Lower leg skin (tissue), 4 donors: ENCODE data around the gene SLC13A2. TPM values are rescaled to one million over a fixed set of nuclear protein-coding genes. Genes with fewer than 3 reads are reported as not detected.

Source experiments
- DNase-seq, 2 donors: peaks; one replicate each; pipeline ENCODE4 v3.0.0-alpha.2; 2019; ENCODE audit warnings: low spot score in 2 of 2
- H3K4me3 ChIP-seq: fragments of 200-600 bp; sonication (generic); 2 replicates; pipeline ENCODE4 v1.5.1; 2017; ENCODE audit warnings: mild to moderate bottlenecking, low read depth; ENCODE audit not compliant: poor library complexity, severe bottlenecking
- CTCF ChIP-seq, 3 donors: fragments of 450-650 bp; IDR thresholded peaks; one replicate each; pipeline ENCODE4 v1.5.1; 2016; ENCODE audit warnings: antibody characterized with exemption in 3 of 3, mild to moderate bottlenecking in 3 of 3, moderate library complexity in 2 of 3
- POLR2A ChIP-seq, 2 donors: fragments of 450-650 bp; IDR thresholded peaks; one replicate each; pipeline ENCODE4 v1.6.1; 2016 to 2017; ENCODE audit warnings: antibody characterized with exemption in 2 of 2, mild to moderate bottlenecking in 1 of 2, moderate library complexity in 1 of 2
- WGBS, 2 donors: methylation state at CpG; one replicate each; pipeline ENCODE4 v1.1.5; 2018; 5-methylcytosine and 5-hydroxymethylcytosine counted together
- intact Hi-C: fragments of 100-400 bp; cut with DNase I; formaldehyde crosslinking; loops from one replicate; pipeline ENCODE4 v1.15.0; 2023; ENCODE audit warnings: low total_unique reads
- total RNA-seq, 4 donors: library from RNA; depleted of rRNA; stranded (reverse); fragments of >200 nt; gene quantifications; one replicate each; pipeline ENCODE4 v1.1.0, GENCODE V29; 2016

Gene SLC13A2
- total RNA-seq, 4 donors from 2014 or later: 1.2 to 13.2 (median 9.8) TPM

GRCh38 chr17:28474111-28474531, 677 bp downstream of the SLC13A2 start:
- TF ChIP-seq POLR2A (IDR thresholded peaks at IDR 0.05) (no peak), CTCF (IDR thresholded peaks at IDR 0.05) (no peak)
- no peak for DNase-seq
- H3K4me3 ChIP-seq: no peak overlapping the region
- 77 to 81% methylated on average over 7 of the region's 7 CpGs for WGBS, 2 donors
- intact Hi-C loops: no loop called here

- H3K4me3 ChIP-seq: no peak overlapping the region
- WGBS, 2 donors: 59 to 60% methylated on average over 9 of the region's 9 CpGs
- no peak for DNase-seq
- TF ChIP-seq POLR2A (IDR thresholded peaks at IDR 0.05) (no peak), CTCF (IDR thresholded peaks at IDR 0.05) (no peak)
- intact Hi-C loops: no loop called here
Measured at GRCh38 chr17:28475151-28475900, 1.9 kb downstream of the SLC13A2 start.

DNA sequence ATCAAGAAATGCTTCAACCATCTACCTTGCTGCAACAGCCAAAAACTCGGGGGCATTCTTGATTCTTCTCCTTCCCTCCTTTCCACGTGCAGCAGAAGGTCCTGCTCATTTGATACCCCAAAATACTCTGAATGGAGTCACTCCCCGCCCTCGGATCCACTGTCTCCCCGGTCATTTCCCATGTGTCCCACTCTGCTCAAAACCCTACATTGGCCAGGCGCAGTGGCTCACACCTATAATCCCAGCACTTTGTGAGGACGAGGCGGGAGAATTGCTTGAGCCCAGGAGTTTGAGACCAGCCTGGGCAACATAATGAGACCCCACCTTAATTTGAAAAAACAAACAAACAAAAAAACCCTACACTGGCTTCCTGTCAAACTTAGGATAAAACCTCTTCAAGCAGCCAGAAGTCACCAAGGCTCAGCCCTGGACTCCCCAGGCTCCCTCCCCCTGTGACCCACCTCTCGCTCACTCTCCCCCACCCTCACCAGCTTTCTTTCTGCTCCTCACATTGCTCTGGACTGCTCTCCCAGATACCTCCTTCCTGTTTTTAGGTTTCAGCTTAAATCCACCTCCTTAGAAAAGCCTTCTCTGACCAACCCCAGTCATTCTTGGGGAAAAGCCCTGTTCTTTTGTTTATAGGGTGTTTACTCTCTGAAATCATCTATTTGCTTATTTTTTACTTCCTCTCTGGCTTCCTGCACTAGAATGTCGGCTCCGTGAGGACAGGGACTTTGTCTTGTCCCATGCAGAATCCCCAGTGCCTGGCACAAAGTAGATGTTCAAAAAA, 2.8 kb downstream of the SLC13A2 start:
- WGBS, 2 donors: 83% methylated on average over 11 of the region's 11 CpGs
- no peak for TF ChIP-seq CTCF (IDR thresholded peaks at IDR 0.05)
- no peak for TF ChIP-seq POLR2A (IDR thresholded peaks at IDR 0.05)
- no peak for DNase-seq
- intact Hi-C loops: no loop called here
- H3K4me3 ChIP-seq: no peak overlapping the region

GRCh38 chr17:28477928-28478327, 4.5 kb downstream of the SLC13A2 start:
- DNase-seq: no peak
- TF ChIP-seq CTCF (IDR thresholded peaks at IDR 0.05) (no peak), POLR2A (IDR thresholded peaks at IDR 0.05) (no peak)
- intact Hi-C loops: no loop called here
- H3K4me3 ChIP-seq: no peak overlapping the region
- WGBS, 2 donors: 90 to 95% methylated on average over 7 of the region's 7 CpGs

DNA sequence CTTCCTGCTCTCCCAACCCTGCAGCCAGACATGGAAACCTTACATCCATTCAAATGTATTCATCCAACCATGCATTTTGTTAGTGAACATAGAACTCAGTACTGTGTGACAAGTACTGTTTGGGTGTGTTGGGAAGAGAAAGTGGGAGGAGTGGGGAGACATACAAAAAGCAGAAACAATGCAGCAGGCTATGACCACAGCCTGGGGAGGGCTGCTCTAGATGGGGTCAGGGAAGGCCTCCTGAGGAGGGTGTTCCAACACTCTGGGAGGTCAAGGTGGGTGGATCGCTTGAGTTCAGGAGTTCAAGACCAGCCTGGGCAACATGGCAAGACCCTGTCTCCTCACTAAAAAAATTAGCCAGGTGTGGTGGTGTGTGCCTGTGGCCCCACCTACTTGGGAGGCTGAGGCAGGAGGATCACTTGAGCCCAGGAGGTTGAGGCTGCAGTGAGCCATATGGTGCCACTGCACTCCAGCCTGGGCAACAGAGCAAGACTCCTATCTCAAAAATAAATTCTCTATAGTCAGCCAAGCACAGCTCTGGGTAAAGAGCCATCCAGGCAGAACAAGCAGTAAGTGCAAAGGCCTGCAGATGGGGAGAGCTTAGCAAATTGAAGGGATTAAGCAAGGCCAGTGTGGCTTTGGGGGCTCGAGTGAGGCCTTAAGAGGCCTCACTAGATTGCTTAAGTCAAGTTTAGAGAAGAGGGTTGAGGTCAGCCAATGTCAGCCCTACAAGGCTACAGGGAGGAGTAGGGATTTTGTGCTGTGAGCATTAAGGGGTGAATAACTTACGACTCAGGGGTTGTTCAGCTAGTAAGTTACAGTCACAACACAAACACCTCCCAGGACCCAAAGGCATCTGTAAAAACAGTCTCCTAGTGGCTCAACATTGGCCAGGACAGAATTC, 5.5 kb downstream of the SLC13A2 start:
- TF ChIP-seq POLR2A (IDR thresholded peaks at IDR 0.05) (no peak), CTCF (IDR thresholded peaks at IDR 0.05) (no peak)
- DNase-seq: no peak
- intact Hi-C loops: no loop called here
- WGBS, 2 donors: 82 to 84% methylated on average over 3 of the region's 3 CpGs
- no peak overlapping the region for H3K4me3 ChIP-seq
